ENCODE measurements around the gene CEP152.

CEP152 gene

DNA sequence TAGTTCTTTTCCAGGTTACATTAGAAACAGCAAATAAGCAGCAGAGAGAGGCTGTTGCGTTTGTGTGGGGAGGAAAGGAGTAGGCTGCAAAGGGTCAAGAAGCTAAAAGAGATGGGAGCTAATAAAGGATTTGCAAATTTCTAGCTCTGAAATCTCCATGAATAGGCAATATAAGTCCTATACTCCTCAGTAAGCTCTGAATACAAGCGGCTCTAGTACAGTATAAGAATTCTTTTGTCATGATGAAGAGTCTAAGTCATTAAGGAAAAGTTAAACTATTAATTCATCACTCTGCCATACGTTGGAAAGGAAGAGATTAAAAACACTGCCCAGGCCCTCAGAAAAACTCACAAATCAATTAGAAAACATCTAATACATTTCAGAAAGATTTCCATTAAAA lies 59.3 kb downstream of the CEP152 start:
- Histone ChIP-seq H3K4me1 (ENCODE audit: control insufficient read depth, insufficient read depth, low read length) (no peaks in the 10 kb centered on the region), H3K4me3 (ENCODE audit: low read length) (no peak overlapping the region), H3K36me3 (ENCODE audit: control insufficient read depth, insufficient read depth, low read length) (no peaks in the 10 kb centered on the region), H3K9ac (ENCODE audit: low read length) (no peak overlapping the region), H3K27me3 (ENCODE audit: control insufficient read depth, insufficient read depth, low read length) (no peaks in the 10 kb centered on the region), H3K27ac (ENCODE audit: low read depth, low read length) (no peak overlapping the region)

DNA sequence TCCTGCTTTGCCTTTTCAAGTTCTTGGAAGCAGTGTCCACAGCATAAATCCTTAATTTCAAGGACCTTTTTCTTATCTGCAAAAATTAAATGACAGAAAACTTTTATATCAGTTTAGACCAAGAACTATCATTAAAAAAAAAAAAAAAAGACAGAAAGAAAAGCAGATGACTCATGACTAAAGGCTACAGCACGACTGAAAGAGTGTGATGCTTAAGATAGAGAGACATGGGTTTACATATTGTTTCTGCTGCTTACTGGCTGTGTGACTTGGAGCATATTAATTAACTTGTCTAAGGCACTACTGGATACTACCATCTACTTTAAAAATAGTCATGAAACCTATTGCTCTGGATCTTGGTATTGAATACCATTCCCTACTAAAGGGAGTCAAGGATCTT lies 62.3 kb downstream of the CEP152 start:
- Histone ChIP-seq H3K27me3 (ENCODE audit: control insufficient read depth, insufficient read depth, low read length) (no peaks in the 10 kb centered on the region), H3K9ac (ENCODE audit: low read length) (no peak overlapping the region), H3K4me3 (ENCODE audit: low read length) (no peak overlapping the region), H3K4me1 (ENCODE audit: control insufficient read depth, insufficient read depth, low read length) (no peaks in the 10 kb centered on the region), H3K27ac (ENCODE audit: low read depth, low read length) (no peak overlapping the region), H3K36me3 (ENCODE audit: control insufficient read depth, insufficient read depth, low read length) (no peaks in the 10 kb centered on the region)

DNA sequence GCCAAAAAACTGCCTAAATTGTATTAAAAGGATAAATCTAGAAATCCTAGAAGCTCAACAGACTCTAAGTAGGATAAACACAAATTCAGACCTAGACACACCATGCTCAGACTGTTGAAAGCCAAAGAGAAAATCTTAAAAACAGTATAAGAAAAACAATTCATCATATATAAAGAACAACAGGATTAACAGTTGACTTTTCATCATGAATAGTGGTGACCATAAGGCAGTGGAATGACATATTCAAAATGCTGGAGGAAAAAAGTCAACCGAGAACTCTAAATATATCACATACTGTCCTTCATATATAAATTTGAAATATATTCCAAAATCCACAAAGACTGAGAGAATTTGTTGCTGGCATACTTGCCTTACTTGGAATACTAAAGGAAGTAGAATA lies 77.3 kb downstream of the CEP152 start:
- Histone ChIP-seq H3K4me1 (ENCODE audit: control insufficient read depth, insufficient read depth, low read length) (no peaks in the 10 kb centered on the region), H3K36me3 (ENCODE audit: control insufficient read depth, insufficient read depth, low read length) (no peaks in the 10 kb centered on the region), H3K4me3 (ENCODE audit: low read length) (no peak overlapping the region), H3K27ac (ENCODE audit: low read depth, low read length) (no peak overlapping the region), H3K27me3 (ENCODE audit: control insufficient read depth, insufficient read depth, low read length) (no peaks in the 10 kb centered on the region), H3K9ac (ENCODE audit: low read length) (no peak overlapping the region)

GRCh38 chr15:48730506-48730905 lies 80.4 kb downstream of the CEP152 start:
- Histone ChIP-seq H3K4me1 (ENCODE audit: control insufficient read depth, insufficient read depth, low read length) (no peaks in the 10 kb centered on the region), H3K4me3 (ENCODE audit: low read length) (no peak overlapping the region), H3K27ac (ENCODE audit: low read depth, low read length) (no peak overlapping the region), H3K27me3 (ENCODE audit: control insufficient read depth, insufficient read depth, low read length) (no peaks in the 10 kb centered on the region), H3K9ac (ENCODE audit: low read length) (no peak overlapping the region), H3K36me3 (ENCODE audit: control insufficient read depth, insufficient read depth, low read length) (no peaks in the 10 kb centered on the region)

GRCh38 chr15:48723969-48724368 lies 86.9 kb downstream of the CEP152 start:
- Histone ChIP-seq H3K4me3 (ENCODE audit: low read length) (no peak overlapping the region), H3K4me1 (ENCODE audit: control insufficient read depth, insufficient read depth, low read length) (no peaks in the 10 kb centered on the region), H3K9ac (ENCODE audit: low read length) (no peak overlapping the region), H3K36me3 (ENCODE audit: control insufficient read depth, insufficient read depth, low read length) (no peaks in the 10 kb centered on the region), H3K27me3 (ENCODE audit: control insufficient read depth, insufficient read depth, low read length) (no peaks in the 10 kb centered on the region), H3K27ac (ENCODE audit: low read depth, low read length) (no peak overlapping the region)

DNA sequence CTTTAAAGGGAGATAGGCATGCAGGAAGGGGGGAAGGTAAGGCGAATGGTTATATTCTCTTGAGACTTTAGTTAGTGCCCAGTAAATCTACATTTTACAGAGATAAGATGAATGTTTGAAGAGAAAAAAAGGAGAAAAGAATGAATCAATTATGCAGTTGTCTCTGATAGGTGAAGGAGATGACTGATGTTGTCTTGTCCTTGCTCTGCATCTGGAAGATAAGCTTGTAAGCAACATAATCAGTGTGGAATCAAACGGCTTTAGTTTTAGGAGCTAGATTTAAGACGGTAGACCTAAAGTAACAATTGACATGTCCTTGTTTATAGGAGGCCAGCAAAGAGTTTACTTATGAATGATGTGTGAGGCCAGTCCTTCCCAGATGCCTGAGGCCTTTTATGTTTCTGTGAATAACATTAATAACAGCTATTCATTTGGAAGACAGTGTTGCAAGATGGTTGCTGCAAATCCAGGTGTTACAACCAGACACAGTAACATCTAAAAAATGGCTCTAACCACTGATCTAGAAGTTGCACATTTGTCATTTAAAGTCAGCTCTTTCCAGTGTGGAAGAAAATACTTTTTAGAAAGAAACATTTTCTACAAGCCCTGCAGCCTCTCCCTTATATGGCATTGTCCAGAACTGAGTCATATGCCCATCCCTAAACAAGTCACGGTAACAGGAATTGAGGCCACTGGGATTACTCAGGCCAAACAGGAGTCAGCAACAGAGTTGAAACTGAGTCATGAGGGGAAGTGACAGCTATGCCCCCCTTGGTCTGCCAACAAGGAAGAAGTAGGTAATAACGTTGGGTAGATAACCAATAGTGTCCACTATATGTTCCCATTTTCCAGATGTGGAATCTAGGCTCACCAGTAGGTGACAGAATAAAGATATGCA lies 87.9 kb downstream of the CEP152 start:
- Histone ChIP-seq H3K27me3 (ENCODE audit: control insufficient read depth, insufficient read depth, low read length) (no peaks in the 10 kb centered on the region), H3K4me3 (ENCODE audit: low read length) (no peak overlapping the region), H3K9ac (ENCODE audit: low read length) (no peak overlapping the region), H3K36me3 (ENCODE audit: control insufficient read depth, insufficient read depth, low read length) (no peaks in the 10 kb centered on the region), H3K4me1 (ENCODE audit: control insufficient read depth, insufficient read depth, low read length) (no peaks in the 10 kb centered on the region), H3K27ac (ENCODE audit: low read depth, low read length) (peak overlapping the region; percentile 14)

GRCh38 chr15:48721061-48721810 lies 89.6 kb downstream of the CEP152 start:
- H3K27ac ChIP-seq (ENCODE audit: low read depth, low read length) = peak overlapping the region; percentile 48
- H3K36me3 ChIP-seq (ENCODE audit: control insufficient read depth, insufficient read depth, low read length) = no peaks in the 10 kb centered on the region
- no peak overlapping the region for H3K9ac ChIP-seq (ENCODE audit: low read length)
- no peaks in the 10 kb centered on the region for H3K27me3 ChIP-seq (ENCODE audit: control insufficient read depth, insufficient read depth, low read length)
- no peak overlapping the region for H3K4me3 ChIP-seq (ENCODE audit: low read length)
- no peaks in the 10 kb centered on the region for H3K4me1 ChIP-seq (ENCODE audit: control insufficient read depth, insufficient read depth, low read length)

GRCh38 chr15:48720646-48721045 lies 90.2 kb downstream of the CEP152 start:
- Histone ChIP-seq H3K4me3 (ENCODE audit: low read length) (no peak overlapping the region), H3K27me3 (ENCODE audit: control insufficient read depth, insufficient read depth, low read length) (no peaks in the 10 kb centered on the region), H3K27ac (ENCODE audit: low read depth, low read length) (peak overlapping the region; percentile 48), H3K9ac (ENCODE audit: low read length) (no peak overlapping the region), H3K36me3 (ENCODE audit: control insufficient read depth, insufficient read depth, low read length) (no peaks in the 10 kb centered on the region), H3K4me1 (ENCODE audit: control insufficient read depth, insufficient read depth, low read length) (no peaks in the 10 kb centered on the region)

GRCh38 chr15:48719668-48720067 lies 91.2 kb downstream of the CEP152 start:
- Histone ChIP-seq H3K27ac (ENCODE audit: low read depth, low read length) (no peak overlapping the region), H3K36me3 (ENCODE audit: control insufficient read depth, insufficient read depth, low read length) (no peaks in the 10 kb centered on the region), H3K4me1 (ENCODE audit: control insufficient read depth, insufficient read depth, low read length) (no peaks in the 10 kb centered on the region), H3K27me3 (ENCODE audit: control insufficient read depth, insufficient read depth, low read length) (no peaks in the 10 kb centered on the region), H3K4me3 (ENCODE audit: low read length) (no peak overlapping the region), H3K9ac (ENCODE audit: low read length) (no peak overlapping the region)

- no peaks in the 10 kb centered on the region for H3K4me1 ChIP-seq (ENCODE audit: control insufficient read depth, insufficient read depth, low read length)
- H3K4me3 ChIP-seq (ENCODE audit: low read length) = no peak overlapping the region
- H3K36me3 ChIP-seq (ENCODE audit: control insufficient read depth, insufficient read depth, low read length) = no peaks in the 10 kb centered on the region
- H3K27ac ChIP-seq (ENCODE audit: low read depth, low read length) = no peak overlapping the region
- H3K27me3 ChIP-seq (ENCODE audit: control insufficient read depth, insufficient read depth, low read length) = no peaks in the 10 kb centered on the region
- no peak overlapping the region for H3K9ac ChIP-seq (ENCODE audit: low read length)
Observed at GRCh38 chr15:48718646-48719045, 92.2 kb downstream of the CEP152 start.

DNA sequence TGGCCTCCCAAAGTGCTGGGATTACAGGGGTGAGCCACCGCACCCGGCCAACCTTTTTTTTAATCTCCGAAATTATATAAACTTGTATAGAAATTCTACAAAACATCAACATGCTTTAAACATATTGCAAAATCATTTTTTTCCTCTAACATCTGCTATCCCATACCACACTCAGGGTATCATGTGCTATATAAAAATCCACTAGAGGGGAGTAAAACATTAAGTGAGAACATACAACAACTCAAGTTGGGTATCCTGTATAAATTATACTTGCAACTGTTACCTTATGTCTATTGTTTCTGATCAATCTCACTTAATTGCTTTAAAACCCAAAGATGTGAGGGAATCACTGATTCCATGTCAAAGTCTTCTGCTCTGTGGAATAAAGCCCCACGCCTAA lies 93.4 kb downstream of the CEP152 start:
- H3K9ac ChIP-seq (ENCODE audit: low read length) = no peak overlapping the region

GRCh38 chr15:48712546-48712945 lies 98.3 kb downstream of the CEP152 start:
- Histone ChIP-seq H3K4me1 (ENCODE audit: control insufficient read depth, insufficient read depth, low read length) (no peaks in the 10 kb centered on the region), H3K27me3 (ENCODE audit: control insufficient read depth, insufficient read depth, low read length) (no peaks in the 10 kb centered on the region), H3K4me3 (ENCODE audit: low read length) (no peak overlapping the region), H3K27ac (ENCODE audit: low read depth, low read length) (no peak overlapping the region), H3K36me3 (ENCODE audit: control insufficient read depth, insufficient read depth, low read length) (no peaks in the 10 kb centered on the region), H3K9ac (ENCODE audit: low read length) (no peak overlapping the region)

More for the DNA sequence above, 93.4 kb downstream of the CEP152 start:
- Histone ChIP-seq H3K27ac (ENCODE audit: low read depth, low read length) (no peak overlapping the region), H3K4me1 (ENCODE audit: control insufficient read depth, insufficient read depth, low read length) (no peaks in the 10 kb centered on the region), H3K4me3 (ENCODE audit: low read length) (no peak overlapping the region), H3K27me3 (ENCODE audit: control insufficient read depth, insufficient read depth, low read length) (no peaks in the 10 kb centered on the region), H3K36me3 (ENCODE audit: control insufficient read depth, insufficient read depth, low read length) (no peaks in the 10 kb centered on the region)
